ENCODE results near the gene SLC22A14.

Gene SLC22A14

DNA sequence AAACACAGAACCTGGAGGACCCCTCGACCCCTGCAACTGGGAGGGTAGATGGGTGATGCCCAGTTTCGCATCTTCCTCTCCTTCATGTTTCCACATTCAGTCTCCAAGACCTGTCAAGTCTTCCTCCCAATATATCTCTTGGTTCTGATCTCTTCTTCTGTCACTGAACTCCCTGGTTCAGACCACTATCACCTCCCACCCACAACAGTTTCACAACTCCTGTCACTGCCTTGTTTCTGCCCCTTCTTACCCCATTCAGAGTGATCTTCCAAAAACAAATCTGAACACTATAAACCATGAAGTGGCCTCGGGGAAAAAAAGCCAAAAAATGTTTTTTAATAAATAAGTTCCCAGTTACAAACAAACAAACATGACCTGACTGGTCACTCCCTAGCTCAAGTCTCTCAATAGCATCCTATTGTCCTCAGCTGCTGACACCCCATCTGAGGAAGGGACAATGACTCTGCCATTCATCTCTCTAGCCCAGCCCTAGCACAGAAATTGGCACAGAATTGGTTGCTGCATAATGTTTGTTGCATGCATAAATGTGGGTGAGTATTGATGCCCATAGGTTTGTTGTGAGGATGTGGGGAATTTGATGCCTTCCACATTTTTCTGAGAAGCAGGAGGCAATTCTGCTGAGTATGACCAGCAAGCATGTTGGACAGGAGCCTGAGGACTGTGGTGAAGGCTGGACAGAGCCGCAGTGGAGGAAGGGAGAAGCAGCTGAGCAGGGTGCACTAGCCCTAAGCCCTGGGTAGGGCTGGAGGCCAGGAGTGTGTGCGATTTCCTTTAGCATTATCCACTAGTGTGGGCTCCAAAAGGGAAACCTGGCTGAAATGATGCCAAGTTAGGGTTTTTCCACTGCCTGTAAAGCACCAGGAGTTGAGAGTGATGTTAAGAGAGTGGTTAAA lies 52.3 kb downstream of the SLC22A14 start:
- no peak overlapping the region for H3K27ac Mint-ChIP-seq

DNA sequence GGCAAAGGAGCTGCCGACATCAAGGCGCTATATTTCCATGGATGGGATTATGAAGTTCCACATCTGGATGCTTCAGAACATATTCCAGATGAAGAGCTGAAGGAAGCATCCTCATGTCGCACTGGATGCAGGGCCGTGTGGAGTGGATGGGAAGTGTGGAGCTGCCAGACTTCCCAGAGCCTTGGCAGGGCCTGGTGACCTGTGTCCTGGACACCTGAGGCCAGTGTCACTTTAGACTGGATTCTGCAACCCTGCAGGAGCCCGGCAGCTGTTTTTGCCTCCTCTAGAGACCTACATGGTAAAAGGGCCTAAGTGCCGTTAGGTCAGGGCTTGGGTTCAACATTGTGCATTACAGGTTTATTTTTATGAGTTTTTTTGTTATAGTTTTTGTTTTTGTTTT lies 53.2 kb downstream of the SLC22A14 start:
- Mint-ChIP-seq H3K36me3 (no peaks in the 10 kb centered on the region), H3K4me1 (no peaks in the 10 kb centered on the region), H3K9me3 (no peaks in the 10 kb centered on the region), H3K4me3 (no peak overlapping the region), H3K27ac (no peak overlapping the region), H3K27me3 (peaks cover 32% of the 10 kb centered on the region)
- no peak for DNase-seq
- CTCF ChIA-PET: interaction anchor here (1.5 to 2.8 kb wide), 2 partner anchors 11 to 361 kb away, joined by 3 to 15 read pairs; partner anchors contain the start of gene XYLB

More for the DNA sequence above, 52.3 kb downstream of the SLC22A14 start:
- no peak overlapping the region for H3K4me3 Mint-ChIP-seq
- CTCF ChIA-PET: interaction anchor here (1.0 to 2.8 kb wide), 3 partner anchors 12 to 361 kb away, joined by 3 to 15 read pairs (median 3); partner anchors contain the start of gene XYLB
- DNase-seq: no peak
- H3K4me1 Mint-ChIP-seq: no peaks in the 10 kb centered on the region
- H3K27me3 Mint-ChIP-seq: peaks cover 32% of the 10 kb centered on the region
- H3K9me3 Mint-ChIP-seq: no peaks in the 10 kb centered on the region
- no peaks in the 10 kb centered on the region for H3K36me3 Mint-ChIP-seq

DNA sequence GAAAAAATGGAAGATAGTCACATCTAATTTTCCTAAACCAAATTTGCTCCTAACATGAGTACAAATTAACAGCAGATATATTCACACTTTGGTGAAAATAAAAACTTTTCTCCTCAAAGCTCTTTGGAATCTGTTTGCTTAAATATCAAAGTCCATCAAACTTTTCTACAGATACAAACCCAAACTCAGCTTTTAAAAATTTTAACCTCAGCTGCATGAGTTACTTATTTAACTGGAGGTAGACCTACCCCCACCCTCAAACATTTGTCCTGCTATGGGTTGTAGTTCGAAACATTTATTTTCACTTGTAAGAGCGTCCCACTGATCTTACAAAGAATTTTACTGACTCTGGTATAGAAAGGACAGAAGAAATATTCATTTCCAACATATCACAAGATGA lies 55.6 kb downstream of the SLC22A14 start:
- no peaks in the 10 kb centered on the region for H3K9me3 Mint-ChIP-seq
- no peak overlapping the region for H3K4me3 Mint-ChIP-seq
- no peak for DNase-seq
- H3K27me3 Mint-ChIP-seq: peaks cover 28% of the 10 kb centered on the region
- CTCF ChIA-PET: no interaction called here
- no peaks in the 10 kb centered on the region for H3K36me3 Mint-ChIP-seq
- H3K27ac Mint-ChIP-seq: no peak overlapping the region
- no peaks in the 10 kb centered on the region for H3K4me1 Mint-ChIP-seq

DNA sequence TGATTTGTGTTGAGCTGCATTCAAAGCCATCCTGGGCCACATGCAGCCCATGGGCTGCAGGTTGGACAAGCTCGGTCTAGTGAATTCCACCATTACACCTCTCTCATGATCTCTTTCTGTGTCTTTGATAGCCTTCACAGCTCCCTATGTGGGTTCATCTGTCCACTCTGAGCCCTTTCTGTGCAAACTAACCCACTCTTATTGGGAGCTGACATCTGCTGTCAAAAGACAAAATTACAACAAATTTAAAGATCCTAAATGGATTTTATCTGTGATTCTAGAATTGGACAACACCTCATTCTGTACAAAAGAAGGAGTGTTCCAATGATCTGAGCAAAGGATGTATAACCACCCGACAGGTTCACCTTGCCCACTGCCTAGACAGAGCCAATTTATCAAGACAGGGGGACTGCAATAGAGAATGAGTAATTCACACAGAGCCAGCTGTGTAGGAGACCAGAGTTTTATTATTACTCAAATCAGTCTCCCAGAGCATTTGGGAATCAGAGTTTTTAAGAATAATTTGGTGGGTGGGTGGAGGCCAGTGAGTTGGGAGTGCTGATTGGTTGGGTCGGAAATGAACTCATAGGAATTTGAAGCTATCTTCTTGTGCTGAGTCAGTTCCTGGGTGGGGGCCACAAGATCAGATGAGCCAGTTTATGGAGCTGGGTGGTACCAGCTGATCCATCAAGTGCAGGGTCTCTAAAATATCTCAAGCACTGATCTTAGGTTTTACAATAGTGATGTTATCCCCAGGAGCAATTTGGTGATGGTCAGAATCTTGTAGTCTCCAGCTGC lies 61.9 kb downstream of the SLC22A14 start:
- H3K36me3 Mint-ChIP-seq: no peaks in the 10 kb centered on the region
- H3K27ac Mint-ChIP-seq: no peak overlapping the region
- CTCF ChIA-PET: interaction anchor here (0.8 to 5.9 kb wide), 11 partner anchors 9 to 370 kb away, joined by 3 to 99 read pairs (median 5); no protein-coding TSS in a partner anchor
- no peak overlapping the region for H3K4me3 Mint-ChIP-seq
- H3K27me3 Mint-ChIP-seq: peaks cover 4% of the 10 kb centered on the region
- peaks cover 6% of the 10 kb centered on the region for H3K4me1 Mint-ChIP-seq
- no peak for DNase-seq
- no peaks in the 10 kb centered on the region for H3K9me3 Mint-ChIP-seq

DNA sequence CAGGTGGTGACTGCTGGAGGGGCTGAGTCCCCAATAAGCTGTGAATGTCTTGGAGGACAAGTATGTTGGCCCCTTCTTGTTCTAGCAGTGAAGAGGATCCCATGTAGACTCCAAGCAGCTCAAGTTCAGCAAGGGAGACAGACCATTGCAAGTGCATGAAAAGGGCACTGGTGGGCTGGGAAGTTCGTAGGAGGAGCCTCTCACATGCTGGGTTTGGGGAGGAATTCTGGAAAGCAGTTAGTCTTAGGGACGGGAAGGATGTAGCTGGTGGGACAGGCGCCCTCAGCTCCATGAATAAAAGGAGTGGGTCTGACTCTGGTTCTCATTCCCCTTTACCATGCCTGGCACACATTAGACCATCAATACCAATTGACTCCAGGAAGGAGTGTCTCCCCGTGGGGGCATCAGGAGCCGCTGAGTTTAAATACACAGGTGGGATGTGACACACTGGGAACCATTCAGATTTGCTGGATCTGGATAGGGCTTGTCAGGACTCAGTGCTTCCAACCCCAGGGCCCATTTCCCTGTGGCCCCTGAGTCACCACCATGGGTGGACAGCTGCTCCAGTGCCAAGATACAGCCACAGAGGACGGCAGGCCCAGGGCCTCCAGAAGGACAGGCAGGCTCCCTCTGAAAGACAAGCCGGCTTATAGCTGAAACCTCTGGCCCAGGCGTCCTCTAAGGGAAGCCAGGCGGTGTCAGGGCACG lies 63.9 kb downstream of the SLC22A14 start:
- Mint-ChIP-seq H3K27me3 (peaks cover 4% of the 10 kb centered on the region), H3K9me3 (no peaks in the 10 kb centered on the region), H3K27ac (peak overlapping the region; percentile 62), H3K4me1 (peaks cover 6% of the 10 kb centered on the region), H3K4me3 (peak overlapping the region; percentile 76), H3K36me3 (no peaks in the 10 kb centered on the region)
- no peak for DNase-seq
- CTCF ChIA-PET: interaction anchor here (0.6 to 5.9 kb wide), 30 partner anchors 9 to 373 kb away, joined by 3 to 99 read pairs (median 4); partner anchors contain the start of genes ACAA1, EXOG and OXSR1

DNA sequence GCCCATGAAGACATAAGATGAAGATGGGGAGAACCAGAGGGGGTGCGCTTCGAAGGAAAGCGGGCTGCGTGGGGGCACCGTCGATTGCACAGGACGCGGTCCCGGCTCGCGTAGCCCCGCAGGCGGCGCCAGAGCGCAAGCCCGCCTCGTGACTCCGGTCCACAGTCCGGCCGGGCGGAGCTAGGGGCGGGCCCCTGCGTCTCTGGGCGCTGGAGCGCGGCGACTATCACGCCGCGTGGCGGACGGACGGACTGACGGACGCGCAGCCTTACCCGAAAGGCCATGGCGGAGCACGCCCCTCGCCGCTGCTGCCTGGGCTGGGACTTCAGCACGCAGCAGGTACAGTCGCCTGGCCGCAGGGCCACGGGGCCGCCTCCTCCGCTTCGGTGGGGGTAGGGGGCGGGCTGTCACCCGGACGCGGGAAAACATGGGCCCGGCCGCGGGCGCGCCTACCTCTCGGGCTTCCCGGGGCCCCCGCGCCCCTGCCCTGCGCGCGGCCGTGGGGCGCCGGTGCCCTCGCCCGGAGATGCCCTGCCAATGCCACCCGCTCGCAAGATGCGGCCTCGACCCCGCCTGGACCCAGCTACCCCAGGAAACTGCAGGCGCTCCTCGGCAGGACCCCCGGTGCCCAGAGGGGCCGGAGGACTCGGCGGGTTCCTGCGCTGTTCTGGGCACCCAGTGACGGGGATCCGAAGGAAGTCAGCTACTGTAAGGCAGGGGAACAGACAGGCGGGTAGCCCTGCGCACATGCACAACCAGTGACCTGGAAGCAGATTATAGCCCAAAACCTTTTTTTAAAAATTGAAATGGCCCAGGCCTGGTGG lies 64.7 kb downstream of the SLC22A14 start, which contains the start of gene XYLB:
XYLB (plus strand) TSS at position 199 of the 824 bp plus-strand sequence; CDS start at position 283, 84 bp downstream.
- Mint-ChIP-seq H3K4me3 (peak within 1 kb of the TSS; percentile 76), H3K4me1 (peaks cover 6% of the 10 kb centered on the region), H3K27ac (peak within 1 kb of the TSS; percentile 62), H3K27me3 (peaks cover 4% of the 10 kb centered on the region), H3K9me3 (no peaks in the 10 kb centered on the region), H3K36me3 (peaks cover 2% of the 10 kb centered on the region)
- CTCF ChIA-PET: interaction anchor here (0.6 to 5.9 kb wide), 32 partner anchors 8 to 374 kb away, joined by 3 to 99 read pairs (median 4); partner anchors contain the start of genes ACAA1, EXOG and OXSR1
- DNase-seq: peak; percentile 87

DNA sequence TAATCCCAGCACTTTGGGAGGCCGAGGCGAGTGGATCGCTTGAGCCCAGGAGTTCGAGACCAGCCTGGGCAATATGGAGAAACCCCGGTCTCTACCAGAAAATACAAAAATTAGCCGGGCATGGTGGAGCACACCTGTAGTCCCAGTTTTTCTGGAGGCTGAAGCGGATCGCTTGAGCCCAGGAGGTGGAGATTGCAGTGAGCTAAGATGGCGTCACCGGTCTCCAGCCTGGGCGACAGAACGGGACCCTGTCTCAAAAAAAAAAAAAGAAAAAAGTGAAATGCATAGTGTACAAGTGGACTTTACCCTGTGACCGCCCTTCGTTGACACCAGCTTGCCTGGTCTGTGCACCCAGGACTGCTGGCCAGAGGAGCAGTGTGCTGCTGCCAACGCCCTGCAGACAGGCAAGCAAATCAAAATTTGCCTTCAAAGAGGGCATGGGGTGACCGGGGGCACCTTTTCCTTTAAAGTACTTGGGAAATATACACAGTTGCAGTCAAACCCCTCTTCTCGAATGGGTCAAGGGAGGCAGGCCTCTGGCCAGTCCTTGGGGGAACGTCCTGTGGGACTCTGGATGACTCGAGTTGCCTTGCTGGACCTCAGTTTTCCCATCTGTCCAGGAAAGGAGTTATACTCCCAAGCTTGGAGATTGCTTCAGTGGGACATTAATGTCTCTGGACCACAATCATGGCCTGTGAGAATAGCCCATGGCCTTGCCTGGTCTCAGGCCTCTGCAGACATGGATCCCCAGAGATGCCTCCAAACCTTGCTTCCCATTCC lies 65.5 kb downstream of the SLC22A14 start:
- H3K9me3 Mint-ChIP-seq: no peaks in the 10 kb centered on the region
- peaks cover 4% of the 10 kb centered on the region for H3K36me3 Mint-ChIP-seq
- DNase-seq: no peak
- peaks cover 4% of the 10 kb centered on the region for H3K27me3 Mint-ChIP-seq
- H3K4me3 Mint-ChIP-seq: peak overlapping the region; percentile 73
- CTCF ChIA-PET: interaction anchor here (0.8 to 5.9 kb wide), 14 partner anchors 13 to 375 kb away, joined by 3 to 99 read pairs (median 5); partner anchors contain the start of gene EXOG
- peaks cover 6% of the 10 kb centered on the region for H3K4me1 Mint-ChIP-seq
- no peak overlapping the region for H3K27ac Mint-ChIP-seq

DNA sequence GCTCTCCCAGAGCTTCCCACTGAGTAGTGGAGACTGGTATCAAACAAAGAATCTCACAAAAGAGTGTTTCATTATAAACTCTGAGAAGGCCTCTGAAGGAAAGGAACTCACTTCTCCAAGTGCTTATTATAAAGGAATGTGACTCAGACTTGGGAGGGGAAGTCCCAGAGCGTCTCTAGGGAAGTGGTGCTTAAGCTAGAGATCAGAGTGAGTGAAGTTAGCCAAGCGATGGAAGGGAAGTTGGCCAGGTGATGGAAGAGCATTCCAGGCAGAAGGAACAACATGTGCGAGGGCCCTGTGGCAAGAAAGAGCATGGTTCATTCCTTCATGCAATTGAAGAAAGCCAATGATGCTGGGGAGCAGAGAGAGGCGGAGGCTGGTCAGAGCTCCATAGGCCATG lies 66.8 kb downstream of the SLC22A14 start:
- peaks cover under 1% of the 10 kb centered on the region for H3K27me3 Mint-ChIP-seq
- no peaks in the 10 kb centered on the region for H3K9me3 Mint-ChIP-seq
- H3K4me3 Mint-ChIP-seq: no peak overlapping the region
- CTCF ChIA-PET: interaction anchor here (0.7 kb wide), 2 partner anchors 131 to 148 kb away, joined by 3 read pairs; partner anchors contain the start of gene EXOG
- no peak for DNase-seq
- no peak overlapping the region for H3K27ac Mint-ChIP-seq
- H3K4me1 Mint-ChIP-seq: peaks cover 6% of the 10 kb centered on the region
- peaks cover 4% of the 10 kb centered on the region for H3K36me3 Mint-ChIP-seq

DNA sequence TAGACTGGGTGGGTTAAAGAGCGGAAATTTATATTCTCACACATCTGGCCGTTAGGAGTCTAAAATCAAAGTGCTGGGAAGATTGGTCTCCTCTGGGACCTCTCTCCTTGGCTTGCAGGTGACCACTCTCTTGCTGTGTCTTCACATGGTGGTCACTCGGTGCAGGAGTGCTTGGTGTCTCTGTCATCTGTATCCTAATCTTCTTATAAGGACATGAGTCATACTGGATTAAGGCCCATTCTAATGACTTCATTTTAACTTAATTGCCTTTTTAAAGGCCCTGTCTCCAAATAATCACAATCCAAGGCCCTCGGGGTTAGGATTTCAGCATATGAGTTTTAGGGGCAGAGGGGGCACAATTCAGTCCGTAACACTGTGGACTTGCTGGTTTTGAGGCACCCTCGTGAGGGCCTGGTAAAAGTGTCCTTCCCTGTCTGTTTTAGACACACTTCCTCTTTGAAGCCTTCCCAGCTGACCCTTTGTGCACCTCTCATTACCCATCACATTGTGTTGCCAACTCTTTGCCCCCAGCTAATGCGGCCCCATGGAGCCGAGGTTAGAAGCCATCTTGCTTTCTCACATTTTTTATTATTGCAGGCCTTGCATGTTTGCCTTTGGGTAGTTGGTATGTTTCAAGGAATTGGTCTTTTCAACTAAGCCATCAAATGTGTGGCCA lies 67.7 kb downstream of the SLC22A14 start:
- CTCF ChIA-PET: no interaction called here
- Mint-ChIP-seq H3K27ac (no peak overlapping the region), H3K9me3 (no peaks in the 10 kb centered on the region), H3K27me3 (no peaks in the 10 kb centered on the region), H3K4me3 (no peak overlapping the region), H3K4me1 (peaks cover 7% of the 10 kb centered on the region), H3K36me3 (peaks cover 4% of the 10 kb centered on the region)
- no peak for DNase-seq

DNA sequence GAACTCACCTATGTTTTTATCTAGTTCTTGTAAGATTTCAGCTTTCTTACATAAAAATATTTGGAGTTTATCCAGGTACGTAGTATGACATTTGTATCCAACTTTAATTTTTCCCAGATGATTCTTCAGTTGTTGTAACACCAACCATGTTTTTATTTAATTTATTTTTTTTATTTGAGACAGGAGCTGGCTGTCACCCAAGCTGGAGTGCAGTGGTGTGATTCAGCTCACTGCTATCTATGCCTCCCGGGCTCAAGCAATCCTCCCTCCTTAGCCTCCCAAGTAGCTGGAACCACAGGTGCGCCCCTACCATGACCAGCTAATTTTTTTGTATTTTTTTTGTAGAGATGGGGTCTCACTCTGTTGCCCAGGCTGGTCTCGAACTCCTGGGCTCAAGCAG lies 71.1 kb downstream of the SLC22A14 start:
- DNase-seq: no peak
- H3K4me3 Mint-ChIP-seq: no peak overlapping the region
- CTCF ChIA-PET: no interaction called here

DNA sequence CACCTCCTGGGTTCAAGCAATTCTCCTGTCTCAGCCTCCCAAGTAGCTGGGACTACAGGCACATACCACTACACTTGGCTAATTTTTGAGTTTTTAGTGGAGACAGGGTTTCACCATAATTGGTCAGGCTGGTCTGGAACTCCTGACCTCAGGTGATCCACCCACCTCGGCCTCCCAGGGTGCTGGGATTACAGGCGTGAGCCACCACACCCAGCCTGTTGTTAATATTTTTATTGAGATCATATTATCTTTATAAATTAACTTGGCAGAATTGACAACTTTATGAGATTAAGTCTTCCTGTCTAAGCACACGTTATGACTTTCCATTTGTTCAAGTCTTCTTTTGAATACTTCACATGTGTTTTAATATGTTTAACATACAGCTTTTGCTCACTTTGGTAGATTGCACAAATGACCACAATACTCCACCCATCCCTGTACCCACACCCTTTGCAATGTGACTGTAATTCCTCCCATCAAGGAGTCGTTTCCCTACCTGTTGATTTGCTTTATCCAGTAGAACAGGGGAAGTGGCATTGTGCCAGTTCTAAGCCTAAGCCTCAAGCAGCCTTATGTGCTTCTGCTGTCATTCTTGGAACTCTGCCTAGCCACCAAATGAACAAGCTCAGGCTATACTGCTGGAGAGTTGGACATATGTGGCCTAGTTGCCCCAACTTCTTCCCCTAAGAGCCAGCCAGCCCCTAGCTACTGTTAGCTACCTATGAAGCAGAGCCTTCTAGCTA lies 72.7 kb downstream of the SLC22A14 start:
- peaks cover 3% of the 10 kb centered on the region for H3K4me1 Mint-ChIP-seq
- H3K27me3 Mint-ChIP-seq: no peaks in the 10 kb centered on the region
- no peak overlapping the region for H3K27ac Mint-ChIP-seq
- H3K4me3 Mint-ChIP-seq: no peak overlapping the region
- DNase-seq: no peak
- H3K36me3 Mint-ChIP-seq: peaks cover 4% of the 10 kb centered on the region
- no peaks in the 10 kb centered on the region for H3K9me3 Mint-ChIP-seq
- CTCF ChIA-PET: interaction anchor here (0.8 to 2.0 kb wide), 2 partner anchors 9 to 10 kb away, joined by 5 to 8 read pairs; no protein-coding TSS in a partner anchor

More for the DNA sequence above, 71.1 kb downstream of the SLC22A14 start:
- H3K36me3 Mint-ChIP-seq: peaks cover 4% of the 10 kb centered on the region
- no peak overlapping the region for H3K27ac Mint-ChIP-seq
- H3K9me3 Mint-ChIP-seq: no peaks in the 10 kb centered on the region
- H3K27me3 Mint-ChIP-seq: no peaks in the 10 kb centered on the region
- H3K4me1 Mint-ChIP-seq: peaks cover 4% of the 10 kb centered on the region
